PC-3 (cell line): ENCODE data around the gene CCNDBP1.

Experiments
- CTCF ChIP-seq: fragments of 300-600 bp; sonication (generic); conservative IDR thresholded peaks from 2 replicates; pipeline ENCODE4 v1.5.1; 2017; ENCODE audit warnings: antibody characterized with exemption, low read depth, mild to moderate bottlenecking, low read length
- EZH2phosphoT487 ChIP-seq: fragments of 300-600 bp; sonication (generic); IDR thresholded peaks from 2 replicates; pipeline ENCODE4 v1.6.1; 2018; ENCODE audit warnings: mild to moderate bottlenecking, antibody characterized with exemption, low read length, borderline replicate concordance

- TF ChIP-seq CTCF (no peak), EZH2phosphoT487 (no peak)
Measured at GRCh38 chr15:43219929-43220928, 35.0 kb downstream of the CCNDBP1 start.
